SK-N-SH (cell line): ENCODE data around the gene ABHD12.

Experiments
- NRF1 ChIP-seq: IDR thresholded peaks from 2 replicates; pipeline ENCODE4 v1.6.1; 2012; ENCODE audit warnings: low read depth, mild to moderate bottlenecking, low read length
- POLR2AphosphoS5 ChIP-seq: IDR thresholded peaks from 2 replicates; pipeline ENCODE4 v1.6.1; 2012; ENCODE audit warnings: low read depth, low read length
- RXRA ChIP-seq: IDR thresholded peaks from 2 replicates; pipeline ENCODE4 v1.4.0; 2012; ENCODE audit warnings: low read depth, mild to moderate bottlenecking, borderline replicate concordance
- SIN3A ChIP-seq: IDR thresholded peaks from 2 replicates; pipeline ENCODE4 v1.6.1; 2012; ENCODE audit warnings: low read depth, mild to moderate bottlenecking, low read length, moderate library complexity, borderline replicate concordance
- SMC3 ChIP-seq: IDR thresholded peaks from 2 replicates; pipeline ENCODE4 v1.6.1; 2012; ENCODE audit warnings: low read depth, low read length, improper control_type of control experiment
- TCF12 ChIP-seq: IDR thresholded peaks from 2 replicates; pipeline ENCODE4 v1.4.0; 2012
- ZBTB33 ChIP-seq: IDR thresholded peaks from 2 replicates; pipeline ENCODE4 v1.4.0; 2012; ENCODE audit warnings: low read depth, borderline replicate concordance
- TF ChIP-seq, protein P1 (sequence below): fragments of 200-600 bp; sonication (generic); IDR thresholded peaks from 2 replicates; pipeline ENCODE4 v1.6.1; 2017; ENCODE audit warnings: antibody characterized with exemption, mild to moderate bottlenecking, moderate library complexity

- TF ChIP-seq POLR2AphosphoS5 (no peak), ZBTB33 (no peak), RXRA (no peak), SIN3A (no peak), SMC3 (no peak), NRF1 (no peak), TCF12 (no peak)
- TF ChIP-seq, protein P1, sequence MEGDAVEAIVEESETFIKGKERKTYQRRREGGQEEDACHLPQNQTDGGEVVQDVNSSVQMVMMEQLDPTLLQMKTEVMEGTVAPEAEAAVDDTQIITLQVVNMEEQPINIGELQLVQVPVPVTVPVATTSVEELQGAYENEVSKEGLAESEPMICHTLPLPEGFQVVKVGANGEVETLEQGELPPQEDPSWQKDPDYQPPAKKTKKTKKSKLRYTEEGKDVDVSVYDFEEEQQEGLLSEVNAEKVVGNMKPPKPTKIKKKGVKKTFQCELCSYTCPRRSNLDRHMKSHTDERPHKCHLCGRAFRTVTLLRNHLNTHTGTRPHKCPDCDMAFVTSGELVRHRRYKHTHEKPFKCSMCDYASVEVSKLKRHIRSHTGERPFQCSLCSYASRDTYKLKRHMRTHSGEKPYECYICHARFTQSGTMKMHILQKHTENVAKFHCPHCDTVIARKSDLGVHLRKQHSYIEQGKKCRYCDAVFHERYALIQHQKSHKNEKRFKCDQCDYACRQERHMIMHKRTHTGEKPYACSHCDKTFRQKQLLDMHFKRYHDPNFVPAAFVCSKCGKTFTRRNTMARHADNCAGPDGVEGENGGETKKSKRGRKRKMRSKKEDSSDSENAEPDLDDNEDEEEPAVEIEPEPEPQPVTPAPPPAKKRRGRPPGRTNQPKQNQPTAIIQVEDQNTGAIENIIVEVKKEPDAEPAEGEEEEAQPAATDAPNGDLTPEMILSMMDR: no peak
Observed at GRCh38 chr20:25321262-25321831, 69.3 kb downstream of the ABHD12 start.
